Activated CD4-positive, CD25-positive, alpha-beta regulatory T cell treated with anti-CD3 and anti-CD28 coated beads, Interleukin-2, amount 50 U/mL, for 24 hours (primary cell): ENCODE results near the gene TRAPPC12.

ENCODE experiments used
- ATAC-seq, 2 donors: fragments of 150-1000 bp; cut with Tn5 transposase; one replicate each; pipeline ENCODE4 v1.10.0; 2021; ENCODE audit warnings: mild to moderate bottlenecking in 1 of 2, moderate library complexity in 1 of 2

TRAPPC12 gene

GRCh38 chr2:3457524-3458395 is 78.3 kb downstream of the TRAPPC12 start:
- no peak for ATAC-seq

DNA sequence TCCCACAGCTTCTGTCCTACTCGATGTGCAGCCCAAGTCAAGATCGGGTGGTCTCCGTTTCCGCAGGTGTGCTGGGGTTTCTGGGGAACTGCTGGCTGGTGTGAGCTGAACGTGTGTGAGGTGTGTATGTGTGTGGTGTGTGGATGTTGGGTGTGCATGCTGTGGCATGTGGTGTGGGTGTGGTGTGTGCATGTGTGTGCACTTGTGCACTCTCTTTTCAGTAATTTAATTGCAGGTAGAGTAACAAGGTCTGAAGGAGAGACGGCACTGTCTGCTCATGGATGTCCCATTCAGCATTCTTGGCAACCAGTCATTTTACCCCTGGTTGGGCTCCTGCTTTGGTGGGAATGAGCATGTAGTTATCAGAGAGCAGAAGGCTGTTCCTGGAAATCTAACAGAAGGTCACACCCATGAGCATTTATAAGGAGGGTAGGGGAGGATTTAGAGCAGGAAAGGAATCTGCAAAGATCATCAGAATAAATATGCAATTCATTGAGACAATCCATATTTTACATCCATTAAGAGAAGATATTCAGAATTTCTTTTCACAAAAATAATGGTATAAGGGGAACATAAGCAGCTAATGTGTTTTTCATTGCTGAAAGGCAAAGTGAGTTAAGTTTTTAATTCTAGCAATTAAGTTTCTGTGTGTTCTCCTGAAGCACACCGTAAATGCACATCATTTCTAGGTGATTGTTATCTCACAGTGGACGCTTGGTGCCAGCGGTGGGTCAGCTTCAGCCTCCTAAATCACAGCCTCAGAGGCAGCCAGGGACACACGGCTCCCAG is 79.1 kb downstream of the TRAPPC12 start:
- no peak for ATAC-seq

- no peak for ATAC-seq
Observed at GRCh38 chr2:3459185-3460015, 79.9 kb downstream of the TRAPPC12 start.

DNA sequence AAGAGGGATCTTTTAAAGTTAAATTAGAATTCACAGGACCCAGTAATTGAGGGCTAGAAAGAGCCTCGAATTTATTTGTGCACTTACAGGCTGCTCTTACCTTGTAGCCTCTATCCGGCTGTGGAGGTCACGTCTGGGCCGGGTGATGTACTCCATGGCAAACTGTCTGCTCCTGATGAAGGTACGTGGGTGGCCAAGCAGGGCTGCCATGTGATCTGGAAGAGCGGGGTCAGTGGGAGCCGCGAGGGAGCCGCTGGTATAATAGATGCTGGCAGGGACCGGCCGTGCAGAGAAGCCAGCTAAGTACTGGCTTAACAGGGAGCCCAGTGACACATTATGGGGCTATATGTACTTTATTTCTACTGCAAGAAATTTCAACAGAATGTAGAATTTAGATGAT is 80.7 kb downstream of the TRAPPC12 start:
- no peak for ATAC-seq

DNA sequence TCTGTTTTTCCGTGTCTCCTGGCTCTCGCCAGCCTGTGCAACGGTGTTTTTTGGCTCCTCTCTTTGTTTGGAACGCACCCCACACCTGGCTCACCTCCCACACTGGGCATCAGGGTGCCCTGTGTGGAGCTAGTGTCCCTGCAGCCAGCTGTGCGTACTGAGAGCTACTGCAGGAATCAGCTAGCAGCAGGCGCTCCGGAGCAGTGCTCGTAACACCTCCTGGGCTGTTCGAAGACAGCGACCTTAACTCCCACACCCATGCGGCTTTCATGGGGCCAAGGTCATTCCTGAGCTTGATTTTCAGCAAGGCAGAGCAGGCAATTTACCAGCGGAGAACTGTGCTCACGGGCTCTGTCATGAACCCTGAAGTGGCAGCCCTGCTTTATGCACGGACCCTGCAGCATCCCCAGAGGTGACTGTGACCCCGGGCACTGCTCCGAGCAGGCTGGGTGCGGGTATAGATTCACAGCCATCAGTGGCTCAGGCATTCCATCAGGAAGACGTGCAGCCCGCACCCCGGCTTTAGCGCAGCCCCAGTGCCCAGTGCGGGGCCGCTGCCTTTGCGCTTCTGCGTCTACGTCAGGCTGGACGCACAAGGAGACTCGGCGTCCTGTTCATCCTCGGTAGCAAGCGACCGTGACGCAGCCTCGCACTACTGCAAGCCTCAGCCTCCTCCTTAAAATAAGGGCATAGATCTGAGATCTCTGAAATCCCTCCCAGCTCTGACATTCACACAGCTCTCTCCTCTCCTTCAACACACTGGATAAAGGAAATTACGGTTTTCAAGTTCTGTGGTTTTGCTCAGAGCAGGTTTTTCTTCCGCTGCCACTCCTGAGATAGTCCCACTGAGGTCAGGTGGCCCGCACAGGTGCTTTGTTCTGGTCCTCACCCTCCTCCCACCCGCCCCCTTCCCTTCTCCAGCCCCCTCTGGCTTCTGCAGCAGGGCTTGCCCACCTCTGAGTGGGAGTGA is 81.6 kb downstream of the TRAPPC12 start:
- no peak for ATAC-seq

- peak; percentile 51 to 73 for ATAC-seq
Observed at GRCh38 chr2:3461801-3462492, 82.5 kb downstream of the TRAPPC12 start.

- ATAC-seq: no peak
Observed at GRCh38 chr2:3462493-3463104, 83.1 kb downstream of the TRAPPC12 start.

- ATAC-seq: no peak
Observed at GRCh38 chr2:3463186-3463835, 83.8 kb downstream of the TRAPPC12 start.

DNA sequence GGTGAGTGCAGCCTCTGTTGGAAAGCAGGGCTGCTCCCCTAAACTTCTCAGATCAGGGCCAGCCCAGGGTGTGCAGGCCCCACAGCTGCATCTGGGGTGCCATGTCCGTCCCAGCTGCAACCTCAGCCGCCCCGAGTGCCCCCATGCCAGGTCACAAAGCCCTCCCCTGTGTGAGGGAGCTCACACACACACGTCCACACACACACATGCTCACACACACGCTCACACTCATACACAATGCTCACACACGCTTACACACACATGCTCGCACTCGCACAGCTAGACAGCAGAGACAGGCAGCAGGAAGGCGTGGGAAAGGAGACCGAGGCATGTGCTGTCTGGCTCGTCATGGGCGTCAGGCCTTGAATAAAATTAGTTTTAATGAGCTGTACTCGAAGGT is 84.5 kb downstream of the TRAPPC12 start:
- no peak for ATAC-seq

DNA sequence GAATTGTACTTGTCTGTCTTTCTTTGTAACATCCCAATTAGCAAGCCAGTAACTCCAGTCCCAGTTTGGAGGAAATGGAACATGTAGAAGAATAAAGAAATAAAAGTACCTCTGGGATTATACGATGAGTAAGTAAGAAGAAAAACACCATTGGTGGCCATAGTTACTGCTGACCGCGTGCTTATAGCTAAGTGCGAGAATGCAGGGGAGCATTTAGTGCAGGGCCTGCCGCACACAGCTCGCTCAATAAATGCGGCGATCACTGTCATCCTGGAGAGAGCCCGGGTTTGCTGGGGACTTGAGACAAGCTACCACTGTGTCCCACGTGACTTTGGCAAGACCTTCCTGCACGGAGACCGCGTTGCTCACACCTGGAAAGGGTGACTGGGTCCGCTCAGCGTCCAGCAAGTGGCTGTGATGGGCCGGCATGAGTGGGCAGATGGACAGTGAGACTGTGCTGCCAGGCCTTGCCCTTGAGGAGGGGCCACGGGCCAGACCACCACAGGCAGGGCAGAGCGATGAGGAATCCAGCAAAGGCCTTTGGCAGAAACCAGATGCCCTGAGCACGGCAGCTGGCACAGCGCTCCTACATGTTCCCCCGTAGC is 85.0 kb downstream of the TRAPPC12 start:
- no peak for ATAC-seq

GRCh38 chr2:3465328-3465727 is 85.8 kb downstream of the TRAPPC12 start:
- no peak for ATAC-seq

DNA sequence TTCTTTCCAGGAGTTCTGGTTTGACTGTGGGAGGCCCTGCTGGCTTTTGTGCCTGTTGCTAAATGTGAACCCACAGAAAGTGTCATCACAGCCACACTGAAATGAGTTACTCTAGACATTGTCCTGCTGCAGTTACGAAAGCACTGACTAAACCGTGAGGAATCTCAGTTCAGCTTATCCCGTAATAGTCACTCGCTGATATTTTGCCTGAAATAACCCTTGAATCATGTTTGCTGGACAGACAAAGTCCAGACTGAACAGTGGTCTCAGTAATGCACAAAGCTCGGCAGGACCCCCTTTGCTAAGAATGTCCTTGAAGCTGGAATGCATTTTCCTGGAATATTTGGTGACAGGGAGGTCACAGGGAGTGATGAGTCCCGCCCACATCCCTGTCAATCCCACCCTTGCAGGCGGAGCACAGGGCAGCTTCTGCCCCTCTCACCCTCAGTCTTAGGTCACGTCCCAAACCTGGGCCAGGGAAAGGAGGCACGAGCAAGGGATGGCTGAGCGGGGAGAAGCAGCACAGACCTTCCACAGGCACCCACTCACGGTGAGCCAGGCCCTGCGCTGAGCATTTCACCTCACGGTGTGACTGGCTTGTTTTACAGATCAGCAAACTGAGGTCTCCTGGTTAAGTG is 86.5 kb downstream of the TRAPPC12 start:
- ATAC-seq: no peak

DNA sequence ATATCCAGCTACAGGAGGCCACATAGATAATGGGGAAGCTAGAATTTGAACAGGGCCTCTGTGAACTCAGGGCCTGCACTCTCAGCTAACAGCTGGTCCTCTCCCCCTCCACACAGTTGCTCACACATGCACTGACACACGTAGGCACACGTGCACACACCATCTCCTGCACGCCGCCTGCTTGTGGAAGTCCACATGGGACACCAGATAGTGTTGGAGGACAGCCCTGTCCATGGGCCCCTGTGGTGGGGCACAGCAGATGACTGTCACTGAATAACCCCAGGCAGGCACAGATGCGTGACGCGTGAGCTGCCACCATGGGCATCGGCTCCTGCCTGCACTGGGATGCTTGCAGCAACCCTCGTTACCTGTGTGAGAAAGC is 87.0 kb downstream of the TRAPPC12 start:
- ATAC-seq: no peak

DNA sequence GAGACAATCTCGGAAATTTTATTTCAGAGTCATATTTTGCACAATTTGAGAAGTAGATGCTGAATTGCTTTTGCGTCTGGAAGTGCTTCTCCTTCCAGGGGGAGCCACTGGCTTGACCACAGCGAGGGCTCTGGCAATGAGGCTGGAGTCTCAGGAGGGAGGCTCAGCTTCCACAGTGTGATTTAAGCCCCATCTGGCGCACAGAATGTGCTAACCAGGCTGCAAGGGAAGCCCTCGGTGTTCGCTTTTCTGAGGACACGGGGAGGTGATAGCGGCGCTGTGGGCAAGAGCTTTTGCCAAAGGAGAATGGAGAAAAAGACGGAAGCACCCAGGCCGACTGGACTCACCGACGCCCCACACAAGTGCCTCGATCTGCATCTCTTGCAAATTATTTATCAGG is 87.5 kb downstream of the TRAPPC12 start:
- ATAC-seq: no peak

DNA sequence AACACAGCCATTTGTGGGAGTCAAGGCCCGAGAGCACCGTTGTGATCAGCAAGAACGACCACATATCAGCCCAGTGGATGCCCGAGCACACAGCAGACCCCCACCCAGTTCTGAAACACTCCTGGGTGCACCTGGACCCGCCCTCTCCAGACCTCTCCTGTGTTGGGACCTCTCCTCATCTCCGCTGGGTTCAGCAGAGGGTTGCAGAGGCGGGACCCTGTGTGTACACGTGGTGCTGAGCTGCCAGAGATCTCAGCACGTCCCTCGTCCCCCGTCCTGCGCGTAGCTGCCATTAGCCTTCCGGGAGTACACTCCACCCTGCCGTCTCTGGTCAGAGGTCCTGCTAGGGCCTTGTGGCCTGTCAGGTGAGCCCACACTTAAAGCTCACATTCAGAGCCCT is 88.2 kb downstream of the TRAPPC12 start:
- no peak for ATAC-seq

DNA sequence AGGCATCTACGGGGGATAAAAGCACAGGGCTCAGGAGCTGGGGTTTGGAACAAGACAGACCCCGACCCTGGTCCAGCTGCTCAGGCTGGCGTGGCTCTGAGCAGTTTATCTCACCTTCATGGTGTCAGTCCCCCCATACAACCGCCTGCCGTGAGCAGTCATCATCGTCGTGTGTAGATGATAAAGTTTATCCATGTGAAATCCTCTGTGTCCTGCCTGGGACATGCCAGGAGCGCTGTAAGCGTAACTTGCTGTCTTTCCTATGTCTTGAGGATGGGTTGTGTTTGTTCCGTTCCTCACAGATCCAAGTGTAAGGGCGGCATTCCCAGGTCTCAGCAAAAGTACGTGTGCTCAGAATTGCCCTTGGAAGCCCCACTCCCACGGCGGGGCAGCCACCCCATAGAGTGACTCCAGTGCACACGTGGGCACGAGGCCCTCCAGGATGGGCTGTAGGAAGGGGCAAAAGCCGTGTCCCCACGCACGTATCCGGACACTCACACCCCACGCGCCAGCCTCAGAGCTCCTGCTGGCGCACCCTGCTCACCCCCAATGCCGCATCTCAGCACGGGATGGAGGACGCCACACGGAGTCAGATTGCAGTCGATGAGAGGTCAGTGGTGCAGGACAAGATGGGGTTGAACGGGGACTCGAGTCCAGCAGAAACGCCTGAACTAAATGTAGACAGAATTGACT is 88.9 kb downstream of the TRAPPC12 start:
- no peak for ATAC-seq

DNA sequence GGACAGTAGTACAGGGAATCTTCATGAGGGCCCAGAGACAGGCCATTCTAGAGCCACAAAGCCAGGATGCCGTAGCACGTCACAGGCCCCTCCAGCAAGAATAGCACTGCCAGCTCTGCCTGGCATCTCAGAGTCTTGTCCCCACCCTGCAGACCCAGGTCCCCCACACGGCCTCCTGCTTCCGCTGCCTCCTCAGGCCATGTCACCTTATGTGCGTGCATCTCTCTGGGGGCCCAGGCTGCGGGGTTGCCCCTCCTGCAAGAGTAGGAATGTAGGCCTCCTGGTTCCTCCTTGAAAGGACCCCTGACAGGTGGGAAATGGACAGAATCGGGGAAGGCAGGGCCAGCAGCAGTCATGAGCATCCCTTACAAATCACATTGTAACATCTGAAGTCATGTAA is 90.0 kb downstream of the TRAPPC12 start:
- ATAC-seq: no peak

- ATAC-seq: no peak
Observed at GRCh38 chr2:3470166-3470651, 90.7 kb downstream of the TRAPPC12 start.
